Mammary epithelial cell (primary cell): ENCODE measurements around the gene PKHD1.

Experiments
- CTCF ChIP-seq, 2 donors: IDR thresholded peaks in 1 of 2; conservative IDR thresholded peaks in 1 of 2; 2 replicates each; pipeline ENCODE4 v1.5.1; 2011 to 2012; ENCODE audit warnings: inconsistent platforms in 2 of 2, low read length in 2 of 2, mild to moderate bottlenecking in 2 of 2, control low read depth in 1 of 2, low read depth in 1 of 2; ENCODE audit not compliant: insufficient read depth in 1 of 2; ENCODE audit errors: extremely low read depth in 1 of 2
- EZH2 ChIP-seq: IDR thresholded peaks from 2 replicates; pipeline ENCODE4 v1.6.1; 2012; ENCODE audit warnings: low read length, inconsistent platforms, borderline replicate concordance

GRCh38 chr6:51841626-51842025 lies 245.8 kb downstream of the PKHD1 start:
- TF ChIP-seq CTCF (conservative IDR thresholded peaks at IDR 0.05 in 1 of 2, IDR thresholded peaks at IDR 0.05 in 1 of 2; ENCODE audit: extremely low read depth in 1 of 2, insufficient read depth in 1 of 2, low read depth in 1 of 2, low read length in 2 of 2): no peak
- TF ChIP-seq EZH2: no peak
